ENCODE results near the gene CDHR5.

The CDHR5 gene

DNA sequence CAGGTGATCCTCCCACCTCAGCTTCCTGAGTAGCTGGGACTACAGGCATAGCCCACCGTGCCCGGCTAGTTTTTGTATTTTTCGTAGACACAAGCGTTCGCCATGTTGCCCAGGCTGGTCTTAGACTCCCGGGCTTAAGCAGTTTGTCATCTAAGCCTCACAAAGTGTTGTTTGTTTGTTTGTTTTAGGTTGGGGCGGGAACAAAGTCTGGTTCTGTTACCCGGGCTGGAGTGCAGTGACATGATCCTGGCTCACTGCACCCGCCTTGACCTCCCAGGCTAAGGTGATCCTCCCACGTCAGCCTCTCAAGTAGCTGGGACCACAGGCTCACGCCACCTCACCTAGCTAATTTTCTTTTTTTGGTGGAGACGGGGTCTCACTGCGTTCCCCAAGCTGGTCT, 21.6 kb downstream of the CDHR5 start:
- TF ChIP-seq POLR2A (IDR thresholded peaks at IDR 0.05; ENCODE audit: low read depth, low read length), result no peak
- TF ChIP-seq TAF1 (IDR thresholded peaks at IDR 0.05; ENCODE audit: borderline replicate concordance, low read depth, low read length), result no peak
- TF ChIP-seq POLR2AphosphoS5 (IDR thresholded peaks at IDR 0.05; ENCODE audit: low read depth, low read length), result no peak
- DNase-seq (ENCODE audit: insufficient read length) (no peak), FAIRE-seq (no peak)

DNA sequence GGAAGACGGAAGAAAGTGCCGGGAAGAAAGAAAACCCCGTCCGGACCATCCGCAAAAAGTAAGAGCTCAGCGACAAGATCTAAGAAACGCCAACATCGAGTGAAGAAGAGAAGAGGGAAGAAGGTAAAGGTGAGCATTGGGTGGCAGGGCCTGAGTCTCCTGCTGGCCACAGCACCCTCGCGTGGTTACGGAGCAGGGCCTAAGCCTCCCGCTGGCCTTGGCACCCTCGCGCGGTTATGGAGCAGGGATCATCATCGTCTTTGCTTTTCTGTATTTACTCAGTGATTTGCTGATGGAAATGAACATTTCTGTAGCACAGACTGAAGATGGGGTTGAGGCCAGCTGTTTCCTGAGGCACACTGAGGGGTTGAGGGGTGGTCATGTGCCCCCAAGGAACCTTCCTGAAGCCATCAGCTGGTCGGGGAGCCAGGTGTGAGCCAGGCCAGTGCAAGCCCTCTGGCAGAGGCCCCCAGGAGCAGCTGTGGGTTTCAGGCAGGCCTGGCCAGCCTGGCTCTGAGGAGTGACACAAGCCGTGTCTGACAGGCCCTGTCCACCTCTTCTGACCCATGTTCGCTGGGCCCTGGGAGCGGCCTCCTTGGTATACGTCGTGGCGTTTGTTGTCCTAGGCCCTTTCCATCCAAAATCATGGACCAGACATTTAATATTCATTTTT, 23.0 kb downstream of the CDHR5 start:
- DNase-seq (ENCODE audit: insufficient read length), result no peak
- no peak for FAIRE-seq
- TF ChIP-seq POLR2A (IDR thresholded peaks at IDR 0.05; ENCODE audit: low read depth, low read length), result no peak
- 0 out of 2 replicates have a peak, but pooled peaks have one; percentile 26 for TF ChIP-seq POLR2AphosphoS5 (IDR thresholded peaks at IDR 0.05; ENCODE audit: low read depth, low read length)

DNA sequence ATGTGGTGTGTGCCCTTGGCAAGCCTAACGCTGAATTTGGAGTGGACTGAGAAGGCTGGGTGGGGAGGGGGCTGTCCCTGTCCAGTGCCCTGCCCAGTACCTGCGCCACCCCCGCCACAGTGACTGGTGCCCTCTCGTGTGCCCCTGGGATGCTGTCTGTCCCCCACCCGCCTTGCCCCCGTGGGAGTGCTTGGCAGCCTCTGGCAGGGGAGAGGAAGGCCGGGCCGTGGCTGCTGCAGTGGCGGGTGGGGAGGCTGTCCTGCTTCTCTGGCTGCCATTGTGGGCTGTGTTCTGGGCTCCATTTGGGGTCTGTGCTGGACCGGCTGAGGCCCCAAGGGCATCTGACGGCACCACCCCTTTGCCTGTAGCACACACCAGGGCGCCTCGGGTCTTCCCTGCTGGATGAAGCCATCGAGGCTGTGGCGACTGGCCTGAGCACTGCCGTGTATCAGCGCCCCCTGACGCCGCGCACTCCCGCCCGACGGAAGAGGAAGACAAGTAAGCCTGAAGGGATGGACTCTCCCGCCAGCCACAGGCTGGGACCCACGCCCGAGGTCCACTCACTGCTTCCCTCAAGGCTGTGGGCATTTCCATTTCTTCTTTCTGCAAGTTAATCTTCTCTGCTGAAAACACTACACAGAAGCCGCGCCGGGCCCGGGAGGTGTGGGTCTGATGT, 26.6 kb downstream of the CDHR5 start:
- TF ChIP-seq POLR2AphosphoS5 (IDR thresholded peaks at IDR 0.05; ENCODE audit: low read depth, low read length) (no peak), TAF1 (IDR thresholded peaks at IDR 0.05; ENCODE audit: borderline replicate concordance, low read depth, low read length) (no peak), POLR2A (IDR thresholded peaks at IDR 0.05; ENCODE audit: low read depth, low read length) (no peak)
- DNase-seq (ENCODE audit: insufficient read length) (no peak), FAIRE-seq (no peak)

DNA sequence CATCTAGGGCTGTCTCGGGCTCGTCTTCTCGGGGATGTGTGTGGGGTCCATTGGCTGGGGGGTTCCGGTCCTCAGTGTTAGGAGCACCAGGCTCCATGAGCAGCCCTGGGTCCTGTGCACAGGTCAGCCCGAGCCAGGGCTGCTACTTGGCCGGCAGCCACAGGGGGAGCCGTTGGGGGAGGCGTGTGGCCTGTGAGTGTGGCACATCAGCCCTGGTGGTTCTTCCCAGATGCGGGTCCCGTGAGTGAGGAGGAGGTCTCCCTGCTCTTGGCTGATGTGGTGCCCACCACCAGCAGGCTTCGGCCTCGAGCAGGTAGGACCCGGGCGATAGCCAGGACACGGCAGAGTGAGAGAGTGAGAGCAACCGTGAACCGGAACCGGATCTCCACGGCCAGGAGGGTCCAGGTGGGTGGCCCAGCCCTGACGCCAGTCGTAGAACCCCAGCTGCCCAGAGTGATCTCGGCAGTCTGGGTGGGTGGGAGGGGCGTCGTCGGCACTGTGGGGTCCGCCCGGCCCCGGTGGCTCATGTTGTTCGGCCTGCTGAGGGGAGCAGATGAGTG, 27.5 kb downstream of the CDHR5 start:
- TF ChIP-seq POLR2A (IDR thresholded peaks at IDR 0.05; ENCODE audit: low read depth, low read length) (no peak), TAF1 (IDR thresholded peaks at IDR 0.05; ENCODE audit: borderline replicate concordance, low read depth, low read length) (no peak), POLR2AphosphoS5 (IDR thresholded peaks at IDR 0.05; ENCODE audit: low read depth, low read length) (no peak)
- FAIRE-seq (no peak), DNase-seq (ENCODE audit: insufficient read length) (no peak)

DNA sequence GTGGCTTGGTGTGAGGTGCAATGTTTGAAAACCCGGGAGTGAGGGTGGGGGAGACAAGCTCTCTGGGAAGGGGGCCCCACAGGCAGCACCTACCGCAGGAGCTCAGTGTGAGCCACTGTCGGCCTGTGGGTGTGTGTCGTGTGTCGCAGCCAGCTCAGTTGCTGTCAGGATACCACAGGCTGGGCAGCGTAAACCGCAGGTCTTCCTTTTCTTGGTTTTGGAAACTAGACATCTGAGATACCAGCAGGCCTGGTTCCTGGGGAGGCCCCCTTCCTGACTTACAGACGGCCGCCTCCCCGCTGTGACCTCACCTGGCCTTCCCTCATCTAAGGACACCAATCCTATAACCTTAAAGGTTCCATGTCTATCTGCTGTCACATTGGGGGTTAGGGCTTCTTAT, 28.4 kb downstream of the CDHR5 start:
- DNase-seq (ENCODE audit: insufficient read length) (no peak), FAIRE-seq (no peak)
- TF ChIP-seq TAF1 (IDR thresholded peaks at IDR 0.05; ENCODE audit: borderline replicate concordance, low read depth, low read length), result no peak

DNA sequence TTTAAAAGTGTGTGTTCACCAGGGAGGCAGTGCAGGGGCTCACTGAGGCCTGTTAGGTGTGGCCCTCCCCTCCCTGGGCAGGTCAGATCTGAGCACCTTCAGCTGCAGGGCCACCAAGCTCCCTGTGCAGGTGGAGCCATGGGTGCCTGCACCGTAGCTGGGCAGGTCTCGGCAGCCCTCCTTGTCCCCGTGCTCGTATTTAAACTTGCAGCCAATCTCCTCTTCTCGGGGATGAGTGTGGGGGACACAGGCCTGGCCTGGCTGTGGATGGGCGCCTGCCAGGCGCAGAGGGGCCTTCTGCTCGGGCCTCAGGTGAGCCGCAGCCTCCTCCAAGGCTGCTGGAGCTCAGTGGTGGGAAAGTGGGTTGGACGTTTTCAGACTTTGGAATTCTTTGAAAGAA, 29.4 kb downstream of the CDHR5 start:
- no peak for TF ChIP-seq TAF1 (IDR thresholded peaks at IDR 0.05; ENCODE audit: borderline replicate concordance, low read depth, low read length)
- no peak for TF ChIP-seq POLR2AphosphoS5 (IDR thresholded peaks at IDR 0.05; ENCODE audit: low read depth, low read length)
- no peak for TF ChIP-seq POLR2A (IDR thresholded peaks at IDR 0.05; ENCODE audit: low read depth, low read length)
- FAIRE-seq (no peak), DNase-seq (ENCODE audit: insufficient read length) (no peak)

DNA sequence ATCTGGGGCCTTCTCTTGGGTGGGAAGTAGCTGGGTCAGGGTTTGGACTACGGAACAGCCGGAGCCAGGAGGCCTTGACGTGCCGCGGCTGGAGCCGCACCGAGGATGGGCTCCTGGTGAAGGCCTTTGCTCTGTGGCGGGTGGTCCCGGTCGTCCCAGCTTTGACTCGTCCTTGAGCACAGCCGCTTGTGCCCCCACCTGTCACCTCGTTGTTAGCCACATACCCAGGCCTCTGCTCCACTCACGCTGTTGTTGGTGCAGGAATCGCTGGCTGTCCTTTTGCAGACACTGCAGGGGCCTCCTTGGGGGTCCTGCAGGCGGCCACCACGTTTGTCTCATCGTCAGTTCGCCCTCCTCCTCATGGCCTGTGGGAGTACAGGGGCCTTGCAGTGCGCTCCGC, 31.4 kb downstream of the CDHR5 start:
- no peak for FAIRE-seq

DNA sequence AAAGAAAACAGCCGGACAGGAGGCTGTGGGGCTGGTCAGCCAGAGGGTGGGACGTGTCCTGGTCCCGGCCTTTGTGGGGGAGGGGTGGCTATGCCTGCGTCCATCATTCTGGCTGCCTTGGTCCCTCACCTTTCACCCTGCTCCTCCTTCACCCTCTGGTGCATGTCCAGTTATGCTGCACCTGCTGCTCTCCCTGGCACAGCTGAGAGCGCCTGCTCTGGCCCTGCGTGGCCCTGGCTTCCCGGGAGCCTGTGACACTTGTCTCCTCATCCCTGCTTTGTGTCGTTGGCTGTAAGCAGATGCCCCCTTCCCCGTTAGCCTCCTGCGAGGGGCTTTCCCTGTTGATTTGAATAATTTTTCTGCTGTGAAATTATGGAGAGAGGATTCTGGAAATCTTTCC, 31.8 kb downstream of the CDHR5 start:
- no peak for TF ChIP-seq TAF1 (IDR thresholded peaks at IDR 0.05; ENCODE audit: borderline replicate concordance, low read depth, low read length)
- no peak for TF ChIP-seq POLR2AphosphoS5 (IDR thresholded peaks at IDR 0.05; ENCODE audit: low read depth, low read length)
- FAIRE-seq (no peak), DNase-seq (ENCODE audit: insufficient read length) (no peak)

More for the DNA sequence above, 31.4 kb downstream of the CDHR5 start:
- TF ChIP-seq POLR2A (IDR thresholded peaks at IDR 0.05; ENCODE audit: low read depth, low read length), result no peak
- no peak for TF ChIP-seq POLR2AphosphoS5 (IDR thresholded peaks at IDR 0.05; ENCODE audit: low read depth, low read length)
- TF ChIP-seq TAF1 (IDR thresholded peaks at IDR 0.05; ENCODE audit: borderline replicate concordance, low read depth, low read length), result no peak
- no peak for DNase-seq (ENCODE audit: insufficient read length)

DNA sequence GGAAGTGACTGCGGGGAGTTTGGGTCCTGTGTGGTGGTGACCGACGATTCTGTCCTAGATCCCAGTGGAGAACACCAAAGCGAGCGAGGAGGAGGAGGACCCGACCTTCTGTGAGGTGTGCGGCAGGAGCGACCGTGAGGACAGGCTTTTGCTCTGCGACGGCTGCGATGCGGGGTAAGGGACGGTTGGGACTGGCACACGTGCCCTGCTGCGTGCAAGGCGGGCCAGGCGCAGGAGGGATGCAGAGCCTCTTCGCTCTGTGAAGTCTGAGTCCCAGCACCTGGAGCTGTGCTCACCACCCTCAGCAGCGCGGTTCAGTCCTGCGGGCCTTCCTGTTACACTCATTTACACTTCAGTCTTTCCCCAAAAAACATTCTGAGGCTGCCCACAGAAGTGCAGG, 32.3 kb downstream of the CDHR5 start:
- FAIRE-seq (no peak), DNase-seq (ENCODE audit: insufficient read length) (no peak)
- no peak for TF ChIP-seq TAF1 (IDR thresholded peaks at IDR 0.05; ENCODE audit: borderline replicate concordance, low read depth, low read length)
- no peak for TF ChIP-seq POLR2A (IDR thresholded peaks at IDR 0.05; ENCODE audit: low read depth, low read length)
- TF ChIP-seq POLR2AphosphoS5 (IDR thresholded peaks at IDR 0.05; ENCODE audit: low read depth, low read length), result no peak

DNA sequence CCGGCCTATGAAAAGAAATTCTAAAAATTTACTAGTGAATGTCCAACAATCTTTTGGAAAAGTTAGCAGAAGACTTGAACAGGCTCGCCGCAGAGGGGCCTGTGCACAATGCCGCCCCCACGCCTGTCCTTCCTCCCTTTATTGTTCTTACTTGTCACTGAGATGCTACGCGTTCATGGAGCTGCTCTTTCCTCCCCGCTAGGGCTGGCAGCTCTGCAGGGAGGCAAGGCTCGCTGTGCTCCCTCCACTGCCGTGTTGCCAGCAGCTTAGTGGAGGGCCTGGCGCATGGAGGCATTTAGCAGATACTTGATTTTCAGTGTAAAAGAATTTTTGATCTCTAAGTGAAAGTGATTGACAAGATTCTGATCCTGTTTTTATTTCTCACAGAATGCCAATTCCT, 33.8 kb downstream of the CDHR5 start:
- FAIRE-seq (no peak), DNase-seq (ENCODE audit: insufficient read length) (no peak)
- TF ChIP-seq POLR2A (IDR thresholded peaks at IDR 0.05; ENCODE audit: low read depth, low read length) (0 out of 2 replicates have a peak, but pooled peaks have one; percentile 10), TAF1 (IDR thresholded peaks at IDR 0.05; ENCODE audit: borderline replicate concordance, low read depth, low read length) (no peak), POLR2AphosphoS5 (IDR thresholded peaks at IDR 0.05; ENCODE audit: low read depth, low read length) (no peak)

DNA sequence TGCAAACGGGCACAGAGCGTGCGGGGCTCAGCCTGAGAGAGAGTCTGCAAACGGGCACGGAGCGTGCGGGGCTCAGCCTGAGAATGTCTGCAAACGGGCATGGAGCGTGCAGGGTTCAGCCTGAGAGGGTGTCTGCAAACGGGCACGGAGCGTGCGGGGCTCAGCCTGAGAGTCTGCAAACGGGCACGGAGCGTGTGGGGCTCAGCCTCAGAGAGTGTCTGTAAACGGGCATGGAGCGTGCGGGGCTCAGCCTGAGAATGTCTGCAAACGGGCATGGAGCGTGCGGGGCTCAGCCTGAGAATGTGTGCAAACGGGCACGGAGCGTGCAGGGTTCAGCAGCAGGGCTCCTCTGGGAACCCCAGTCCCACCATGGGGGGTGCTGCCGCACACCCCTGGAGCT, 35.0 kb downstream of the CDHR5 start:
- FAIRE-seq (no peak), DNase-seq (ENCODE audit: insufficient read length) (no peak)
- TF ChIP-seq POLR2AphosphoS5 (IDR thresholded peaks at IDR 0.05; ENCODE audit: low read depth, low read length) (no peak), POLR2A (IDR thresholded peaks at IDR 0.05; ENCODE audit: low read depth, low read length) (no peak)

DNA sequence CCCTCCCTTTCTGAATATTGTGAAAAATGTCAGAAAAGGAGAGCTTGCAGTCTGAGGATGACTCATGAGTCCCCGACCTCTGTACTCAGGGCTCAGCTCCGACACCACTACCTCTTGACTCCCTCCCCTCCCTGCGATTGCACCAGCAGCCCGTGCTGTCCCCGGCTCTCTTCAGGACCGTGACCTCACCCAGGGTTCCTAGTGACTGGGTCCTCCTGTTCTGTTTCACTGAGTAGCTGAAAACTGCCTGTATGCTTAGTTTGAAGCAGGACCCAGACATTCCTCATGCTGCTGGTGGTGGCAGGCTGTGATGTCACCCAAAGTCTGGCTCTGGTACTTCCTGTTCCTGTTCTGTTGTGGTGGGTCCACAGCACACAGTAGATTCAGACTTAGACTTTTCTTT, 36.8 kb downstream of the CDHR5 start:
- no peak for TF ChIP-seq POLR2AphosphoS5 (IDR thresholded peaks at IDR 0.05; ENCODE audit: low read depth, low read length)
- TF ChIP-seq TAF1 (IDR thresholded peaks at IDR 0.05; ENCODE audit: borderline replicate concordance, low read depth, low read length), result no peak
- TF ChIP-seq POLR2A (IDR thresholded peaks at IDR 0.05; ENCODE audit: low read depth, low read length), result no peak
- DNase-seq (ENCODE audit: insufficient read length) (no peak), FAIRE-seq (no peak)
